Activated naive CD4-positive, alpha-beta T cell treated with anti-CD3 and anti-CD28 coated beads, Interleukin-2, amount 50 U/mL, for 72 hours (primary cell): Measurements from ENCODE around the gene PPP1R18. TPM values are rescaled to one million over a fixed set of nuclear protein-coding genes. Genes with fewer than 3 reads are reported as not detected.
"Not testable (repeated sequence)": the region's sequence is repeated elsewhere in the genome, so short reads cannot be mapped to it uniquely, and the experiment has no call there.

Source experiments
- ATAC-seq, 2 donors: fragments of 150-1000 bp; cut with Tn5 transposase; 2 replicates each; pipeline ENCODE4 v1.10.0; 2021; ENCODE audit warnings: mild to moderate bottlenecking in 2 of 2, moderate library complexity in 2 of 2
- DNase-seq, 2 donors: peaks; one replicate each; pipeline ENCODE4 v3.0.0; 2021 to 2022; ENCODE audit warnings: low spot score in 2 of 2
- H3K27ac Mint-ChIP-seq, 2 donors: one replicate each; pipeline ENCODE4 v1.8.0; 2022; ENCODE audit warnings: mild to moderate bottlenecking in 2 of 2, mixed read lengths in 2 of 2
- H3K36me3 Mint-ChIP-seq, 2 donors: one replicate each; pipeline ENCODE4 v1.8.0; 2022; ENCODE audit warnings: mixed read lengths in 2 of 2
- H3K9me3 Mint-ChIP-seq, 2 donors: one replicate each; pipeline ENCODE4 v1.8.0; 2022; ENCODE audit warnings: mixed read lengths in 2 of 2
- total RNA-seq, 2 donors: library from RNA; stranded (reverse); gene quantifications; one replicate each; pipeline ENCODE4 v1.2.3, GENCODE V29; 2022

Gene PPP1R18
- total RNA-seq, 2 donors from 2014 or later, result 184 to 274 TPM

DNA sequence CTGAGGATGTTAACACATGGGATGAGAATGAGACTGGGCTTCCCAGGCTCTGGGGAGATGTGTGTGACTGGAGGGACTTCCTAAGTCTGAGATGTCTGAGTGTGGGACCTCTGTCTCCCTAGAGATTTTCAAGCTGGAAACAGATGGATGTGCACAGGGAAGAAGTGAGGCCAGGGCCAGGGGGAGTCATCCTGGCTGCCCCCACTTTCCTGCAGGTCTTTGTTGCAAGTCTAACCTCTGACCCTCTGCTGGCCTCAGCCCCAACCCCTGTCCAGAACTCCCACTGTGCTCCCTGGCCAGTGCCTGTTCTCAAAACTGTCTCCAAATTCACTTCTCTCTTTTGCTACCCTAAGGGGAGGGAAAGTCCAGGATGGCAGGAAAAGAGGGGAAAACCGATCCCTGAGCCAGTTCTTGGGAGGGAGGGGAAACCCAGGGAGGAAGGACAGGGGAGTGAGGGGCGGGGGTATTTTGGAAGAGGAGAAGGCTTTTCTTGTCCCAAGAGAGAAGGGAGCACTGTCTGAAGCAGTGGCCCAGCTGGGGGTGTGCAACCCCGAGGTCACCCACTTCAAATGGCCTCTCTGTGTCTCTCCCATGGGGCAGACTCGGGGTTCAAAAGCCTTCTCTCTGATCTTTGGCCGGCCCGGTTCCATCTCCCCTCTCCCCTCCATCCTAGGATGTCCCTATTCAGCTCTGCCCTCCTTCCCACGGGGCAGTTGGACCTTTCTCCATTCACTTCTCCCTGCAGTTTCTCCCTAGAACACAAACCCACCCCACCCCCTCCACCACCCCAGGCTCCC, 3.1 kb downstream of the PPP1R18 start:
- Mint-ChIP-seq H3K9me3 (no peaks in the 10 kb centered on the region), H3K36me3 (peaks cover 78 to 87% of the 10 kb centered on the region in 2 donors), H3K27ac (peak overlapping the region; percentile 97 to 99)
- DNase-seq (no peak), ATAC-seq (no peak)

DNA sequence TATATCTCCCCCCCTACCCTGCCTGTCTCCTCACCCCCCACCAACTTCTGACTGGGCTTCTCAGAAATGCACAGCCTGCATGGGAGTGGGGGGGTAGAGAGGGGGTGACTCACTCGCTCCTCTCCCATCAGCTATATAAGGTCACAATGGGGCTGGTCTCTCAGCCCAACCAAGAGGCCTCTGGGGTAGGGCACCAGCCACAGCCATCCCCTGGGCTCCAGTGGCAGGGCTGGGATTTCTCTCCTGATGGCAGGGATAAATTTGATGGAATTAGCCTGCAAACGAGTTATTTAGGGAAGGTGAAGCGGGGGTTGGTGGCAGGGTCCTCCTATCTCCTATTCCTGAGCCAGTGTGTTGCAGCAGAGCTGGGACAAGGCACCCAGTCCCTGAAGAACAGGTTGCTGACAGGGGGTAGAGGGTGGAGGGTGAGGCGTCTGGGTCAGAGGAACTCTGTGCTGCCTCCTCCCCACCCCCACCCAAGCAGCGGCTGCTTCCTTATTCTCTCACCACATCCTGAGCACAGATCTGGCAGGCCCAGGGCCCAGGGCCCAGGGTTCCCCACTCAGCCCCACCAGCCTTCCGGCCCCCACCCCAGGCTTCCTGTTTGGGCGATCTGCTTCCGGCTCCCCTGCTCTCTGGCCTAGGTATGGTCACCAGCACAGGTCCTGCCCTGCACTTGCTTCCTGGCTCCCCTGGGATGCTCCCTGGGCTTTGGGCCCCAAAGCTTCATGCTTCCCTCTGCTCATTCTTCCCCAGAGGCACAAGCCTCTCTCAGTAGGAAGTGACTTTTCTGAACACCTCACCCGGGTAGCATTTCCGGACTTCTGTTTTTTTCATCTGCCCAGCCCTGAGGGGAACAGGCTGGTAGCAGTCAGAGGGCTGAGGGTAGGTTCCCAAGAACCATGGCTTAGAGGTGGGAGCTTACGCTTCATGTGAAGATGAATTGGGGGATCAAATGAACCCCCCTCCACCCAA, 4.0 kb downstream of the PPP1R18 start:
- peak; percentile 78 to 92 for DNase-seq
- ATAC-seq, result peak; percentile 75 to 76
- Mint-ChIP-seq H3K36me3 (peaks cover 78 to 84% of the 10 kb centered on the region in 2 donors), H3K27ac (peak overlapping the region; percentile 97 to 99), H3K9me3 (no peaks in the 10 kb centered on the region)

DNA sequence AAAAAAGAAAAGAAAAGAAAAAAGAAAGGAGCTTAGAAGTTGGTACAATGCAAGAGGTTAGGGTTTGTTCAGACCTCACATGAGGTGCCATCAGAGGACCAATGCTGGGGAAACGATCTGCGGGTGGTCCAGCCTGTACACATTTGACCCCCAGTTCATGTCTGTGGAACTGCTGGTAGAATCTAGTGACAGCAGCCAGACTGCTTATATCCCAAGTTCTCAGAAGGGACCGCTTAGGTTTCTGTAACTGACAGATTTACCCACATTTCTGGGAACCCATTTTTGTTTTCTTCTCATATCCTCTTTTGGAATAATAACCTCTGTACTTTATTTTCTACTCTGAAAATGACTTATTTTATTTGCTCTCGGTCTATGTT, 4.7 kb downstream of the PPP1R18 start:
- no peak for DNase-seq

DNA sequence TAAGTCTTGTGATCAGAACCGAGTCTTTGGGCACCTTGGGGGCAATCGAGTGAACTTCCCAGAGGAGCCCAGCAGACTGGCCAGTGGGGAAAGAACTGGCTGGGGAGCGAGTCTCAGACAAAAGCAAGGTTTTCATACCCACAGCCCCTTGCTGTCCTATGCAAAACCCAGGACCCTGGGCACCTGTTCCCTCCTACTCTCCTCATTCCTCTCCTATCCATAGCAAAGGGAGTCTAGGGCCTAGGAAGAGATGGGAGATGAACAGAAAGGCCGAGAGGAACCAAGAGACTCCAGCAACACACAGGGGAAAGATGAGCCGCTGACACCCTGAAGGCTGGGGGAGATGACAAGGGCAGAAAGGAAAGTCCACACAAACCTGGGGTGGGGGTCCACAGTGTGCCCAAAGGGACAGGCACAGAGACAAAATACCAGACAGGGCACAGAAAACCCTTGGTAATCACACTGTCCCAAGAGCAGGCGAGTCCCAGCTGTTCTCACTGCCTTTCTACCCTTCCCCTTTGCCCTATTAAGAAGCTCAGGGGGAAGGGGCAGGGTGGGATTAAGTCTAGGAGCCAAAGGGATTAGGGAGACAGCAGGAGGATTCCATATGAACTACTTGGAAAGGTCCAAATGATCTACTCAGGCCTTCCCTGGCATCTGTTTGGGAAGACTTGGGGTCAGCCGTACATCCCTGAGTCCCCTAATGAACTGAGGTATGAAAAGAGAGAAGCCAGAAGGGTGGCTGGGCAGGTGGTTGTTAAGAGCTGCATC, 6.5 kb downstream of the PPP1R18 start:
- peaks cover 75 to 80% of the 10 kb centered on the region in 2 donors for H3K36me3 Mint-ChIP-seq
- no peak for ATAC-seq
- no peak for DNase-seq
- H3K27ac Mint-ChIP-seq, result peak overlapping the region; percentile 97 to 99
- H3K9me3 Mint-ChIP-seq, result no peaks in the 10 kb centered on the region

More for the DNA sequence above, 4.7 kb downstream of the PPP1R18 start:
- ATAC-seq, result peak in 1 of 2 donors; percentile 2
- Mint-ChIP-seq H3K36me3 (peaks cover 82 to 86% of the 10 kb centered on the region in 2 donors), H3K27ac (peak overlapping the region; percentile 97 to 99), H3K9me3 (no peaks in the 10 kb centered on the region)

DNA sequence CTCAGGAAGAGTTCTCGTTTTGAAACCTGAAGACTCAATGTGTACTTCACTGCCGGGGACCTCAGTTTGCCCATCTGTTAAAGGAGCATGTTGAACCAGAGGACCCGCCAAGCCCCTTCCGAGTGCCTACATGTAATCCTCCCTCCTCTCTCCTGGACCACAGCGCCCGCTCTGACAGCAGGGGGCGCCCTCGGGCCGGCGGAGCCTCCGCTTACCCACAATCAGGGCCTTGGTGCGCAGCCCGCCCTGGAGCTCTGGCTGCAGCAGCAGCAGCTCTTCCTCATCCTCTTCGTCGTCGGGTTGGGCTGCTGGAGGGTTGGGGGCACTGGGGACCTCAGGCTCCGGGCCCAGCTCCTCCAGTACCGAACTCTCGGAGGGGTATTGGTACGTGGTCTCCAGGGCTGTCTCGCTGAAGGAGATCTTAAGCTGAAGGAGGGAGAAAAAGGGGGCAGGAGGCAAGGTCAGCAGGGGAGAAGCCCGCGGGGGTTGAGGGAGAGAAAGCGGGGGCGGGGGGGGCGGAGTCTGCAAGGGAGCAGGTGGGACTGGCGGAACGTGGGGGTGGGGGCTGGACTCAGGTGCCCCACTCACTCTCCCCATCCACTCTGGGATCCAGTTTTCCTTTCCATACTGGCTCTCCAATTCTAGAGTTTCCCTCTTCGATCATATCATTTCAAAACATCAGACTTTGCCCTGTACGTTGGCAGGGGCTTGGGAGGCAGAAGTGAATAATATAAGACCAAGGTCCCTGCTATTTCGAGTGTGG, 7.3 kb downstream of the PPP1R18 start:
- no peaks in the 10 kb centered on the region for H3K9me3 Mint-ChIP-seq
- ATAC-seq (peak; percentile 36 to 47), DNase-seq (peak; percentile 89 to 97)
- peak overlapping the region; percentile 97 to 99 for H3K27ac Mint-ChIP-seq
- H3K36me3 Mint-ChIP-seq, result peaks cover 68 to 72% of the 10 kb centered on the region in 2 donors

DNA sequence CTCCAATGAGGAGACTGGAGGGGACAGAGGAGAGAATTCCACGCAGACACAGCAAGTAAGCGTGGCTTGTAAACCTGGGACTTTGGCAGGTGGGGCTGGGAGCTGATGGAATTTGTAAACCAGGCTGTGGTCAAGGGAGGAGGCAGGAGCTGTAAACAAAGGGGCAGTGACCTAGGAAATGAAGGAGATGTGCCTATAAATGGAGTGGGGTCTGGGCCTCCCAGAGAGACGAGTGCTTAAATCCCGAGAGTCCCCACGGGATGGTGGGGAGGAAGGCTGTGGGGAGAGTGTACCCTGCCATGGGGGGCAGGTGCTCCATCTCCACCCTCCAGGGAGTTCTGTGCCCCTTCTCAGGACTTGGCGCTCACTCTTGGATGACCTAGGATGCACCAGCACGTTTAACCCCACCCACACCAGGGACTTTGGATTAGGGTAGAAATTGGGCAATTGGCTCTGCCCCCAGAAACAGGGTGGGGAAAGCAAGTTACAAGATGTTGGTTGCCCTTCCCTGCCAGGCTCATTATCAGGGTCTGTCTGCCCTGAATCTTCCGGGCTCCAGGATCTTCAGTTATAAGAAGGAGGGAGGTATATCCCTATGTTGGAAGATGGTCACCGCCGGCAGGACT, 9.7 kb downstream of the PPP1R18 start:
- DNase-seq (no peak), ATAC-seq (no peak)
- Mint-ChIP-seq H3K9me3 (no peaks in the 10 kb centered on the region), H3K36me3 (peaks cover 48 to 51% of the 10 kb centered on the region in 2 donors), H3K27ac (peak overlapping the region; percentile 41 to 45)

DNA sequence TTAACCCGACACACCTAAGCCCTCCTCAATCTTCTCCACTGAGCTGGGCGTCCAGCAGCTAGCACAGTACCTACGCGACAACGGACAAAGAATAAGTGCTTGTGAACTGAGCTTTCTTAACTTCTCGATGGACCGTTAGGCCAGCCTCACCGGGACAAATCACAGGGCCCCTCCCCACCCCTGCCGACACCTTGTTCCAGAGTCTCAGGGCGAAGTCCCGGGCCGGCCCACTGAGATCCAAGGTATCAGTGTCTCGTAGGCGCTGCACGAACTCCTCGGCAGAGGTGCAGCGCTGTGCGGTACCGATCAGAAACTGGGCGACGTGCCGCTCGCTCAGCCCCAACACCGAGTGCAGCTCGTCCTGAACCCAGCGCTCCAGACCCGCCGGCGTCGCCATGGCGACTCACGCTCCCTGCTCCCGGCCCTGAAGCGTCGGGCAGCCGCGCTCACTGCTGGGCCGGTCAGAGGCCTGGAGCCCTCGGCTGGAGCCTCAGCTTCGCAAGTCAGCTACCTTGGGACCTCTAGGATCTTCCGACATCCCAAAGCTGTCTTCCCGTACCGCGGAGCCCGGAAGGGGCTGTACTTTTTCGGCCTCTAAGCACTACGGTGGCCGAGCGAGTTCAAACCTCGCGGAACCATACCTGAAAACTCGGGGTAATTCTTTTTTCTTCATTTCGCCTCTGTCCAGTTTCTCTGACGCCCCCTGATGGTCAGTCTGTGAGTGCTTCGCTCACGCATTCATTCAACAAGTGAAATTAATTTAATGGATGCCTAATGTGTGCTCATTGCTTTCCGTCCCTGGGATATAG, 13.8 kb downstream of the PPP1R18 start, which contains the start of gene DHX16:
DHX16 (minus strand) TSS at position 562 of the 809 bp plus-strand sequence; CDS start at position 397, 165 bp downstream.
- DNase-seq (peak; percentile 91 to 93), ATAC-seq (peak; percentile 79 to 83)
- Mint-ChIP-seq H3K36me3 (peaks cover 12 to 19% of the 10 kb centered on the region in 2 donors), H3K27ac (peak within 1 kb of the TSS; percentile 83 to 86), H3K9me3 (no peaks in the 10 kb centered on the region)

DNA sequence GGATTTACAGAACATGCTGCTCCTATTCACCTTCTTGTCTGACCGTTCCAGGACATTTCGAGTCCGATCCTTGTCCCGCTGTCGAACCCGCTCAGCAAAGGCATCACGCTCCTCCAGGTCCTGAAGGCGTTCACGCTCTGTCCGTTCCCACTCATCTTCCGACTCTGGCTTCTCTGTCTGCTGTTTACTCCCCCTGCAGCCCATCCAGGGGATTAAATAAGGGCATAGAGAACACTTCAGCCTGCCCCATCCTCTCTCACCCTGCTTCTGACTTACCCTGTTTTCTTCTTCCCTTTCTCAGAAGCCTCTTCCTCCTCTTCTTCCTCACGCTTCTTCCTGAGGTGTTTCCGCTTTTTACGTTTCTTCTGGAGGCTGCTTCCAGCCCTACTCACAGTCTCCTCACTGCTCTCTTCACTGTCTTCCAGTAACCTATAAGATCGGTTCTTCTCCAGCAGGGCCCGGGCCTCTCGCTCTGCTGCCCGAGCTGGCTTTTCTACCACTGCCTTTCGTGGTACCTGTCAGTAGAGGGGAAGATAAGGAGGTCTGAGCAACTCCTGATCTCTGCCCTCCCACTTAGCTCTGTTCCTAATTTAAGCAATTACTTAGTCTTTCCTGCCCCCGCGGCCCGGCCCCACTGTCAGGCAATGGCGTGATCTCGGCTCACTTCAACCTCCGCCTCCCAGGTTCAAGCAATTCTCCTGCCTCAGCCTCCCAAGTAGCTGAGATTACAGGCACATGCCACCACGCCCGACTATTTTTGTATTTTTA, 15.5 kb downstream of the PPP1R18 start:
- Mint-ChIP-seq H3K36me3 (peaks cover 2 to 8% of the 10 kb centered on the region in 2 donors), H3K27ac (peak overlapping the region; percentile 59 to 72), H3K9me3 (no peaks in the 10 kb centered on the region)
- ATAC-seq (no peak), DNase-seq (no peak)

DNA sequence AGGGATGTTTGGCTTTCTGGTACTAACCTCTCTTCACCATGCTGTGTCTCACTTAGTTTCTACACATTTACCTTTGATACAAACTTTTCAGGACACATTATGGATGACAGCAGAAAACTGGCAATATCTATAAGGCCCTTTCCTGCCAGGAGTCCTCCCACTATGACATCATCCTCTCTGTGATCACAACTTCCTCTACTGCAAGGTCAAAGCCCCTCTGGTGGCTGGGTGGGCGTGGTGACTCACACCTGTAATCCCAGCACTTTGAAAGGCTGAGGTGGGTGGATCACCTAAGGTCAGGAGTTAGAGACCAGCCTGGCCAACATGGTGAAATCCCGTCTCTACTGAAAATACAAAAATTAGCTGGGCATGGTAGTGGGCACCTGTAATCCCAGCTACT, 20.1 kb downstream of the PPP1R18 start:
- ATAC-seq (peak; percentile 79 to 94), DNase-seq (peak in 1 of 2 donors; percentile 74)
- Mint-ChIP-seq H3K27ac (peak overlapping the region; percentile 52 to 76), H3K36me3 (peaks cover 20 to 23% of the 10 kb centered on the region in 2 donors)
- H3K9me3 Mint-ChIP-seq, result not testable (repeated sequence)

DNA sequence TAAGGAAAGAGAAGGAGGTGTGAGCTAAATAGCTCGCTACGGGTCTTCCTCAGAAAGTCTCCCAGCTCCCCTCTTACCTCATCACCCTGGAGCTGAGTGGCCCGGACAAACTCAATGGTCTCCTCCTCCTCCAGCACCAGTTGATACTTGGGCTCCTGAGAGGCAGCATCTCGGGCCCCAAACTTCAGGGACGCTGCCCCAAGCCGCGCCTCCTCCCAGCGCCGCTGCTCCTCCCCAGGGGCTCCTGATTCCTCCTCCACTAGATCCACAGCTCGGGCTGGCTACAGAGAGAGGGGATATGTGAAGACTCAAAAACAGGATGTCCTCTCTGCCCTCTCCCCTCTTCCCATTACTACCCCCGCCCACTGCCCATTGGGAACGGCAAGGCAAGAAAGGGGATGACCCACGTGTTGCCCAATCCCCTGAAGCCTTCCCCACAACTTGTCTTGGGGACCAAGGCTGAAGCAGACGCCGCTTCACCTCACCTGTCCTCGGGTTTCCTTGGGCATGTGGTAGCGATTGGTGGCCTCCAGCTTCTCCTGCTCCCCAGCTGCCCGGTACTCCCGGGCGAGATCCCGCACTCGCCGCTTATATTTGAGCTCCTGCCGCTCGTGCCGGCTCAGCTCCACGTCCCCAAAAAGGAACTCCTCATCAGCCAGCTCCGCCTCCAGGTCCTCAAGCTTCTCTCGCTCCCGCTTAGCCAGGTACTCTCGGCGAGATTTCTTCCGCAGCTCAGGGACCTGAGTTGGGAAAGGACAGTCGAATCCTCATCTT, 21.3 kb downstream of the PPP1R18 start:
- ATAC-seq, result no peak
- no peaks in the 10 kb centered on the region for H3K9me3 Mint-ChIP-seq
- H3K27ac Mint-ChIP-seq, result peak overlapping the region in 1 of 2 donors; percentile 42
- no peak for DNase-seq
- H3K36me3 Mint-ChIP-seq, result peaks cover 21 to 23% of the 10 kb centered on the region in 2 donors

DNA sequence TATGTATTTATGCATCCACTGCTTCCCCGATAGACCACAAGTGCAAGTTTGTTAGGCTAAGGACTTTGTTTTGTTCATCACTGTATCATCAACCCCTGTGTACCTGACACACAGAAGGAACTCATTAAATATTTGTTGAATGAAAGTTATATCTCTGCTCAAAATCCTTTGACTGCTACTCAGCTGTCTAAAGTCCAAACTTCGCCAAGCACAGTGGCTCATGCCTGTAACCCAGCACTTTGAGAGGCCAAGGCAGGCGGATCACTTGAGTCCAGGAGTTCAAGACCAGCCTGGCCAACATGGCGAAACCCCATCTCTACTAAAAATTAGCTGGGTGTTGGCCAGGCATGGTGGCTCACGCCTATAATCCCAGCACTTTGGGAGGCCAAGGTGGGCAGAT, 28.5 kb downstream of the PPP1R18 start:
- DNase-seq, ATAC-seq, H3K27ac Mint-ChIP-seq, H3K9me3 Mint-ChIP-seq: not testable (repeated sequence)
- peaks cover 16 to 29% of the 10 kb centered on the region in 2 donors for H3K36me3 Mint-ChIP-seq

DNA sequence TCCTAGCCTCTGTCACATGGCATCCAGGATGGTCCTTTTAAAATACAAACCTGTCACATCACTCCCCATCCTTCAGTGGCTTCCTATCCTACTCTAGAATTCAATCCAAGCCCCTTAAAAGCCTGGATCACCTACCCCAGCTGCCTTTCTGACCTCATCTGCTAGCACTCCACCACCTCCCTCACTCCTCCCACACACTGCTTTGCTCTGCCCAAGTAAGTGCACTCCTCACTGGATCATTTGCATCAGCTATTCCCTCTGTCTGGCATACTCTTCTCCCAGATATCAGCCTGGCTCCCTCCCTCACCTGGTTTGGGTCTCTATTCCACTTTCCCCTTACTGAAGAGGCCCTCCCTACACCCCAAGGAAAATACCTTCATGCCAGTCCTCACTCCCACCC, 29.0 kb downstream of the PPP1R18 start:
- DNase-seq (no peak), ATAC-seq (no peak)
- Mint-ChIP-seq H3K36me3 (peaks cover 11 to 26% of the 10 kb centered on the region in 2 donors), H3K9me3 (no peaks in the 10 kb centered on the region), H3K27ac (peak overlapping the region; percentile 34 to 82)

DNA sequence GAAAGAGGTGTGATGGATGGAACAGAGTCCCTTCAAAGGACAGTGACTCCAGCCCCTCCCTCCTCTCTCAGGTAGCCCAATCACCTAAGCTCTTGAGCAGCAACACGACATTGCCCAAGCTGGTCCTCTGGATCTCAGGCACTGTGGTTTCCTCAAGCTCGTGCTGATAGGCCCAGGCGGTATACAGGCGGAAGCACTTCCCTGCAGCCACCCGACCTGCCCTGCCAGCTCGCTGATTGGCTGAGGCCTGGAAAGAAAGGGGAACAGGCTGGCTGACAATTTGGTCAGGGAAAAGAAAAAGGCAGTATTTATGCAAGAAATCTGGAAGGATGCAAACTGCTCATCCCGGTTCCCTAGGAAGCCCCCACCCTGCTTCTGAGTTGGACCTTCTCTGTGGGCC, 29.9 kb downstream of the PPP1R18 start:
- ATAC-seq (no peak), DNase-seq (no peak)
- Mint-ChIP-seq H3K27ac (peak overlapping the region in 1 of 2 donors; percentile 82), H3K9me3 (no peaks in the 10 kb centered on the region), H3K36me3 (peaks cover 1 to 28% of the 10 kb centered on the region in 2 donors)
